PC-3 (cell line): ENCODE measurements around the gene PPP3R1.

Experiments used
- EZH2 ChIP-seq: fragments of 300-600 bp; sonication (generic); IDR thresholded peaks from one replicate; pipeline ENCODE4 v1.6.1; 2017; ENCODE audit warnings: antibody characterized with exemption, mild to moderate bottlenecking, low read length; ENCODE audit not compliant: unreplicated experiment
- EZH2phosphoT487 ChIP-seq: fragments of 300-600 bp; sonication (generic); IDR thresholded peaks from 2 replicates; pipeline ENCODE4 v1.6.1; 2018; ENCODE audit warnings: mild to moderate bottlenecking, antibody characterized with exemption, low read length, borderline replicate concordance
- TF ChIP-seq, protein P1 (sequence below): fragments of 300-600 bp; sonication (generic); conservative IDR thresholded peaks from 2 replicates; pipeline ENCODE4 v1.5.1; 2017; ENCODE audit warnings: antibody characterized with exemption, low read depth, mild to moderate bottlenecking, low read length

- TF ChIP-seq, protein P1, sequence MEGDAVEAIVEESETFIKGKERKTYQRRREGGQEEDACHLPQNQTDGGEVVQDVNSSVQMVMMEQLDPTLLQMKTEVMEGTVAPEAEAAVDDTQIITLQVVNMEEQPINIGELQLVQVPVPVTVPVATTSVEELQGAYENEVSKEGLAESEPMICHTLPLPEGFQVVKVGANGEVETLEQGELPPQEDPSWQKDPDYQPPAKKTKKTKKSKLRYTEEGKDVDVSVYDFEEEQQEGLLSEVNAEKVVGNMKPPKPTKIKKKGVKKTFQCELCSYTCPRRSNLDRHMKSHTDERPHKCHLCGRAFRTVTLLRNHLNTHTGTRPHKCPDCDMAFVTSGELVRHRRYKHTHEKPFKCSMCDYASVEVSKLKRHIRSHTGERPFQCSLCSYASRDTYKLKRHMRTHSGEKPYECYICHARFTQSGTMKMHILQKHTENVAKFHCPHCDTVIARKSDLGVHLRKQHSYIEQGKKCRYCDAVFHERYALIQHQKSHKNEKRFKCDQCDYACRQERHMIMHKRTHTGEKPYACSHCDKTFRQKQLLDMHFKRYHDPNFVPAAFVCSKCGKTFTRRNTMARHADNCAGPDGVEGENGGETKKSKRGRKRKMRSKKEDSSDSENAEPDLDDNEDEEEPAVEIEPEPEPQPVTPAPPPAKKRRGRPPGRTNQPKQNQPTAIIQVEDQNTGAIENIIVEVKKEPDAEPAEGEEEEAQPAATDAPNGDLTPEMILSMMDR = no peak
- TF ChIP-seq EZH2 (no peak), EZH2phosphoT487 (no peak)
Measured at GRCh38 chr2:68237976-68238580, 14.3 kb downstream of the PPP3R1 start.
